Upper lobe of right lung (tissue), 1 donor: ENCODE data around the gene INPP4B. TPM values are rescaled to one million over a fixed set of nuclear protein-coding genes. Genes with fewer than 3 reads are reported as not detected.

Experiments used
- ATAC-seq: fragments of 200-7000 bp; cut with Tn5 transposase; one replicate; pipeline ENCODE4 v1.9.1; 2020; ENCODE audit warnings: mild to moderate bottlenecking, moderate library complexity
- DNase-seq: peaks from one replicate; pipeline ENCODE4 v3.0.0-alpha.2; 2020
- H3K27ac ChIP-seq: fragments of 200-600 bp; one replicate; pipeline ENCODE4 v1.8.0; 2022
- H3K27me3 ChIP-seq: fragments of 200-600 bp; one replicate; pipeline ENCODE4 v1.8.0; 2022; ENCODE audit warnings: mild to moderate bottlenecking
- H3K36me3 ChIP-seq: fragments of 200-600 bp; one replicate; pipeline ENCODE4 v1.8.0; 2022
- H3K4me1 ChIP-seq: fragments of 200-600 bp; one replicate; pipeline ENCODE4 v1.8.0; 2022
- H3K4me3 ChIP-seq: fragments of 200-600 bp; one replicate; pipeline ENCODE4 v1.8.0; 2022; ENCODE audit warnings: mild to moderate bottlenecking
- H3K9me3 ChIP-seq: fragments of 200-600 bp; one replicate; pipeline ENCODE4 v1.8.0; 2022
- CTCF ChIP-seq: fragments of 200-600 bp; IDR thresholded peaks from one replicate; pipeline ENCODE4 v1.8.0; 2022; ENCODE audit warnings: antibody characterized with exemption
- intact Hi-C: fragments of 100-400 bp; cut with DNase I; formaldehyde crosslinking; loops from one replicate; pipeline ENCODE4 v1.11.0; 2022
- total RNA-seq: library from RNA; stranded (reverse); fragmentation: NEBNext Ultra II Directional; extraction: Animal tissue kit (Norgen Biotek cat#: 25700); gene quantifications from one replicate; pipeline ENCODE4 v1.2.1, GENCODE V29; 2021
- donor health status: DM: no; HTN: yes; CAD: no; lungs with severe emphysema.

The INPP4B gene
- total RNA-seq, 1 donor from 2014 or later, result 20.7 TPM

GRCh38 chr4:142128529-142128928 lies 717.6 kb downstream of the INPP4B start:
- intact Hi-C loops, result no loop called here
- ATAC-seq, result no peak

GRCh38 chr4:142126890-142127497 lies 719.1 kb downstream of the INPP4B start:
- DNase-seq (no peak), ATAC-seq (peak; percentile 80)
- TF ChIP-seq CTCF, result peak; percentile 87
- no peaks in the 10 kb centered on the region for H3K4me1 ChIP-seq
- no peaks in the 10 kb centered on the region for H3K9me3 ChIP-seq
- H3K4me3 ChIP-seq, result no peak overlapping the region
- no peak overlapping the region for H3K27ac ChIP-seq
- intact Hi-C loops, result no loop called here
- H3K36me3 ChIP-seq, result no peaks in the 10 kb centered on the region
- no peaks in the 10 kb centered on the region for H3K27me3 ChIP-seq

More at GRCh38 chr4:142128529-142128928, 717.6 kb downstream of the INPP4B start:
- no peaks in the 10 kb centered on the region for H3K36me3 ChIP-seq
- H3K27me3 ChIP-seq, result no peaks in the 10 kb centered on the region
- DNase-seq, result no peak
- no peak for TF ChIP-seq CTCF
- no peaks in the 10 kb centered on the region for H3K9me3 ChIP-seq
- no peaks in the 10 kb centered on the region for H3K4me1 ChIP-seq
- no peak overlapping the region for H3K4me3 ChIP-seq
- peak overlapping the region; percentile 32 for H3K27ac ChIP-seq

GRCh38 chr4:142124874-142125273 lies 721.2 kb downstream of the INPP4B start:
- Histone ChIP-seq H3K4me1 (no peaks in the 10 kb centered on the region), H3K27me3 (no peaks in the 10 kb centered on the region), H3K27ac (no peak overlapping the region), H3K4me3 (no peak overlapping the region), H3K36me3 (no peaks in the 10 kb centered on the region), H3K9me3 (no peaks in the 10 kb centered on the region)
- no peak for DNase-seq
- intact Hi-C loops, result no loop called here
- ATAC-seq, result no peak
- no peak for TF ChIP-seq CTCF

- DNase-seq, result no peak
- intact Hi-C loops, result no loop called here
- no peak for TF ChIP-seq CTCF
- no peak for ATAC-seq
- no peak overlapping the region for H3K4me3 ChIP-seq
- H3K4me1 ChIP-seq, result no peaks in the 10 kb centered on the region
- H3K9me3 ChIP-seq, result no peaks in the 10 kb centered on the region
- H3K27me3 ChIP-seq, result no peaks in the 10 kb centered on the region
- H3K27ac ChIP-seq, result no peak overlapping the region
- H3K36me3 ChIP-seq, result no peaks in the 10 kb centered on the region
These were observed 724.4 kb downstream of the INPP4B start for GRCh38 chr4:142121448-142122350.

- Histone ChIP-seq H3K27me3 (no peaks in the 10 kb centered on the region), H3K27ac (no peak overlapping the region), H3K4me3 (no peak overlapping the region), H3K36me3 (no peaks in the 10 kb centered on the region), H3K9me3 (no peaks in the 10 kb centered on the region), H3K4me1 (no peaks in the 10 kb centered on the region)
- intact Hi-C loops, result no loop called here
- DNase-seq (no peak), ATAC-seq (no peak)
- no peak for TF ChIP-seq CTCF
These were observed 725.2 kb downstream of the INPP4B start for GRCh38 chr4:142120921-142121320.
